KBM-7 (cell line): Measurements from ENCODE around the gene YEATS2.
"Not testable (repeated sequence)": the region's sequence is repeated elsewhere in the genome, so short reads cannot be mapped to it uniquely, and the experiment has no call there.

Source experiments
- DNase-seq: peaks from one replicate; pipeline ENCODE4 v3.0.0-alpha.2; 2015
- in situ Hi-C: fragments of 300-500 bp; cut with MboI; formaldehyde crosslinking; loops from 2 replicates; pipeline ENCODE4 v1.14.3; 2020; ENCODE audit warnings: low sequenced_read_pairs, low pct_unique_long_range_greater_than_20kb, mixed read lengths

YEATS2 gene

DNA sequence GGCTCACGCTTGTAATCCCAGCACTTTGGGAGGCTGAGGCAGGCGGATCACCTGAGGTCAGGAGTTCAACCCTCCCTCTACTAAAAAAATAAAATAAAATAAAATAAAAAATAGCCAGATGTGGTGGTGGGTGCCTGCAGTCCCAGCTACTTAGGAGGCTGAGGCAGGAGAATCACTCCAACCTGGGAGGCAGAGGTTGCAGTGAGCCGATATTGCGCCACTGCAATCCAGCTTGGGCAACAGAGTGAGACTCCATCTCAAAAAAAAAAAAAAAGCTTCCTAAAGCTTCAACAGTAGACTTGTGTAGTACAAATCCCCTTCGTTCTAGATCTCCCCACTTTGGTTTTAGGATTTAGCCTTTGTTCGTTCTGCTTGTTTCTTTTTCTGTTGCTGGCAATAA lies 6.3 kb downstream of the YEATS2 start:
- in situ Hi-C loops, DNase-seq: not testable (repeated sequence)

DNA sequence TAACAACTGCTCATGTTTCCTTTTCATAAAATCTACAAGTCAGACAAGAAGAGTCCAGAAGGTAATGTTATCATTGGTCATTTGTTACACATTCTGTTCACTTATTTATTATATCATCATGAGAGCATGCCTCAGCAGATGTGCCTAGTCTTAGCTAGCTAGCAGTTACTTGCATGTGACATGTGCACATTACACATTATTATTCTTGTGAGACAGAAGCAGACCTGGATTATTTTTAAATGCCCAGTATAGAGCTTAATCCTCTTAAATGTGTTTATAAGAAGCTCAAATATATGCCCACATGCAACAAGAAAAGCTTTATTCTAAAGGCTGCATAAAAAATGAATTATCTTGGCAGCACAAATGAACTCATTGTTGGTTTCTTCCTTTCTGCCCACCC lies 12.6 kb downstream of the YEATS2 start:
- no peak for DNase-seq
- in situ Hi-C loops, result no loop called here

DNA sequence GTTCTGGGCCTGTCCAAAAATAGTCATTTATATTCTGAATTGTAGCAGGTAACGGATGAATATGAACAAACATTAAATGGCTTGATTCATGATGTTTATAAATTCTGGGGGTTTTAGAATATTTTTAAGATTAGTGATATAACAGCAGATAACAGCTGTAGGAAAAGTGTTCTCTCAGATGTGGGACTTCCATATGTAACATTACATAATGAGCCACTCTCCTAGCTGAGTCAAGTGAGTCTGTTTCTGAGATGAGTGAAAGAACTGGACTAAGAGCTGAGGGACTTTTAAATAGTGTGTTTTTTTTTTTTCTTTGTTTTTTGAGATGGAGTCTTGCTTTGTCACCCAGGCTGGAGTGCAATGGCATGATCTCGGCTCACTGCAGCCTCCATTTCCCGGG lies 13.9 kb downstream of the YEATS2 start:
- no peak for DNase-seq
- in situ Hi-C loops, result no loop called here

DNA sequence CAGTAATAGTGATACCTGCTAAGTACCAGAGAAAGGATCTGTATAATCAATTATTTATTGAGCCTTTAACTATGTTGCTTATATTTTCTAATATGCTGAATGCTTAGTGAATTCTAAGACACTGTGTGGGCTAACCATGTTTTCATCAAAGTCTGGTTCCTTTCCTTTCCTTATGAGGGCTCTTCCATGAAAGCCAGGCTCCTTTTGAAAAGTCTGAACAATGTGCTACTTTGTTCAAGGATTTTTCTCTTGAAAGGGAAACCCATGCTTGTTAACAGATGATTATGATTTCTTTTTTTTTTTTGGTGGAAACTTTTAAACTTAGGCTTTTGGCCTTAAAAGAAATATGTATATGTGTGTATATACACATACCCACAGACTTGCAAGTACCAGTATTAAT lies 17.0 kb downstream of the YEATS2 start:
- no peak for DNase-seq
- in situ Hi-C loops, result no loop called here

DNA sequence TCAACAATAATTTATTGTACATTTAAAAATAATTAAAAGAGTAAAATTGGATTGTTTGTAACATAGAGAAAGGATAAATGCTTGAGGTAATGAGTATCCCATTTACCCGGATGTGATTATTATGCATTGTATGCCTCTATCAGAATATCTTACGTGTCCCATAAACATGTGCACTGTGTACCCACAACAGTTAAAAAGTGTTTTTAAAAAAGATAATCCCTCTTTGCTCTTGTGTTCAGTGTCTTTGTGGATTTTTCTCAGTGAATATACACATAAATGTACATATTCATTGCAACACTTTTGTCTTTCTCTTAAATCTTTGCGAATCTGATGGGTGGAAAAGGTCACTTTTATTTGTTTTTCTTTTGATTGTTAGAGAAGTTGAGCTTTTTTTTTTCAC lies 20.4 kb downstream of the YEATS2 start:
- in situ Hi-C loops, result no loop called here
- no peak for DNase-seq

DNA sequence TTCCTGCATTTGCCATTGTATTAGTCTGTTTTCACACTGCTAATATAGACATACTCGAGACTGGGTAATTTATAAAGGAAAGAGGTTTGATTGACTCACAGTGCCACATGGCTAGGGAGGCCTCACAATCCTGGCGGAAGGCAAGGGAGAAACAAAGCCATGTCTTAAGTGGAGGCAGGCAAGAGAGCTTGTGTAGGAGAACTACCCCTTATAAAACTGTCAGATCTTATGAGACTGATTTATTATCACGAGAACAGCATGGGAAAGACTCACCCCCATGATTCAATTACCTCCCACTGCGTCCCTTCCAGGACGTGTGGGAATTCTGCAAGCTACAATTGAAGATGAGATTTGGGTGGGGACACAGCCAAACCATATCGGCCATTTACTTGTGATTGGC lies 27.8 kb downstream of the YEATS2 start:
- no peak for DNase-seq
- in situ Hi-C loops, result no loop called here

DNA sequence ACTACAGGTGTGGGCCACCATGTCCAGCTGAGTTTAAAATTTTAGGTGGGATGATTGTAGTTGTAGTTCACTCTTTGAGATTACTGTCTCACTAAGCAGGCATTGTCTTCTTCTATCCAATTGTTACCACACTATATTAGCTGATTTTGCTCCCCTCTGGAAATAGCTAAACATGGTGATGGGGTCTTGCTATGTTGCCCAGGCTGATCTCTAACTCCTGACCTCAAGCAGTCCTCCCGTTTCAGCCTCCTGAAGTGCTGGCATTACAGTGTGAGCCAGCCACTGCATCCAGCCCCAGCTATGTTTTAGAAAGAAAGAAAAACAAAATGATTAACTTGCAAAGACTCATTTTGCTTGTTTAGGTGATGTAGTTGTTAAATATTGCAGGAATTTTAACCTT lies 30.6 kb downstream of the YEATS2 start:
- no peak for DNase-seq
- in situ Hi-C loops, result no loop called here

DNA sequence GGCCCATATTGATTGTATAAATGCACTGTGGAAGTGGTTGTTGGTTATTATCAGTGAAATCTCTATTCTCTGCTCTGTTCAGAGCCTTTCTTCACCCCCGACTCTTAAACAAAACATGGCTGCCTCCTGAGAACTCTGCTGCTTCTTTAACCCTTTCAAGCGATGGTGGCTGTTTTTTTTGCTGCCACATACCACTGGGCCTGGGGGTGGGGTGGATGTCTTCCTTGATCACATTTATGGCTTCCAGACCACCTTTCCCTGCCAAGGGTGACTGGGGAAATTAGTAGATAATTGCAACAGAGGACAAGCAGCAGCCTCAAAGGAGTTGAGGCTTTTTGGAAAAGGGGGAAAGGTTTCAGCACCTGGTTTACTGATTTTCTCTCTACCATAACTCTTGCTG lies 32.8 kb downstream of the YEATS2 start:
- DNase-seq, result no peak
- in situ Hi-C loops, result no loop called here

GRCh38 chr3:183731611-183732010 lies 34.0 kb downstream of the YEATS2 start:
- no peak for DNase-seq
- in situ Hi-C loops, result no loop called here

DNA sequence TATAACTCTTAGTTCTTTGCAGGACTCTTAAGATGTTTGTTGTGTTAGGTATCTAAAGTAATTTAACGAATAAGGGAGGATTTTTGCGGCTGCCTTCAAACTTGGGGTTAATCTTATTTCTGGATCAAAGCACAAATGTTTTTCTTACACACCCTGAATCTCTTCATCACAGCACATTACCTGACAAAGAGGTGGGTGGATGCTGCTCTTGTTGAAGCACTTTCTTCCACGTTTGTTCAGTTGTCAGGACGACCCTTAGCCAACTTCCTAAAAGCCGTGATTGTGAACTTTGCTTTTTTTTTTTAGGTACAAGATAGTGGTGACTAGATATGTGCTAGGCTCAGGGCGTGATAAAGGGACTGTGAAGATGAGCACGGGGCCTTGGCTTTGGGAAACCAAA lies 36.0 kb downstream of the YEATS2 start:
- in situ Hi-C loops, result no loop called here
- DNase-seq, result no peak

GRCh38 chr3:183734750-183735494 lies 37.3 kb downstream of the YEATS2 start:
- in situ Hi-C loops, result no loop called here
- no peak for DNase-seq

DNA sequence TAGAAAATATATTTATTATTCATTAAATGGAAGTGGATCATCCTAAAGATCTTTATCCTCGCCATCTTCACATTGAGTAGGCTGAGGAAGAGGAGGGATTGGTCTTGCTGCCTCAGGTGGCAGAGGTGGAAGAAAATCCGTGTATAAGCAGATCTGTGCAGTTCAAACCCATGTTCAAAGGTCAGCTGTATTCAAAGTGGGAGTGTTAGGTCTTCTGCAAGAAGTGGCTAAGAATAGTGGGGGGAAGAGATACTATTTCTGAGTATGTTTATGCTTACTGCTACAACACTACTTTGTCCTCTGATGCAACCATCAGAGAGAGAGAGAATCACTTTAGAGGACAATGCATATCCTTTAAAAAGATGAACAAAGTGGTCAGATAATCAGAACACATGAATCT lies 39.5 kb downstream of the YEATS2 start:
- in situ Hi-C loops, result no loop called here
- no peak for DNase-seq

DNA sequence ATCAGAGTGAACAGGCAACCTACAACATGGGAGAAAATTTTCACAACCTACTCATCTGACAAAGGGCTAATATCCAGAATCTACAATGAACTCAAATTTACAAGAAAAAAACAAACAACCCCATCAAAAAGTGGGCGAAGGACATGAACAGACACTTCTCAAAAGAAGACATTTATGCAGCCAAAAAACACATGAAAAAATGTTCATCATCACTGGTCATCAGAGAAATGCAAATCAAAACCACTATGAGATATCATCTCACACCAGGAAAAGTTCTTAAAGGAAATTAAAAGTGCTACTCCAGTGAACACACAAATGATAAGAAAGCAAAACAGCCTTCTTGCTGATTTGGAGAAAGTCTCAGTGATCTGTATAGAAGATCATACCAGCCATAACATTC lies 42.6 kb downstream of the YEATS2 start:
- in situ Hi-C loops, result not testable (repeated sequence)

DNA sequence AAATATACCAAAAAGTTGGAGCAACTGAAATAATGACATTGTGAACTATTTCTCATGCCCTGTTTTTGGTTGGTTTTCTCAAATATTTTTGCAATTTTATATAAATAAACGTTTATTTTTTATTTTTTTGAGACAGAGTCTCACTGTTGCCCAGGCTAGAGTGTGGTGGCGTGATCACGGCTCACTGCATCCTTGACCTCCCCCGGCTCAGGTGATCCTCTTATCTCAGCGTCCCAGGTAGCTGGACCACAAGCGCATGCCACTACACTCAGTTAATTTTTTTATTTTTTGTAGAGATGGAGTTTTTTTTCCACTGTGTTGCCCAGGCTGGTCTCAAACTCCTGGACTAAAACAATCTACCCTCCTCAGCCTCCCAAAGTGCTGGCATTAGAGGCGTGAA lies 45.6 kb downstream of the YEATS2 start:
- no peak for DNase-seq
- in situ Hi-C loops, result no loop called here

More for the DNA sequence above, 42.6 kb downstream of the YEATS2 start:
- DNase-seq, result not testable (repeated sequence)

- in situ Hi-C loops, result no loop called here
- no peak for DNase-seq
Measured at GRCh38 chr3:183745300-183746098, 47.9 kb downstream of the YEATS2 start.

- no peak for DNase-seq
- in situ Hi-C loops, result loop anchor here (25.0 kb wide), 1 partner anchor 292 kb away; no protein-coding TSS in a partner anchor
Measured at GRCh38 chr3:183754052-183754451, 56.5 kb downstream of the YEATS2 start.

GRCh38 chr3:183762304-183762703 lies 64.7 kb downstream of the YEATS2 start:
- no peak for DNase-seq
- in situ Hi-C loops, result loop anchor here (25.0 kb wide), 1 partner anchor 300 kb away; no protein-coding TSS in a partner anchor

DNA sequence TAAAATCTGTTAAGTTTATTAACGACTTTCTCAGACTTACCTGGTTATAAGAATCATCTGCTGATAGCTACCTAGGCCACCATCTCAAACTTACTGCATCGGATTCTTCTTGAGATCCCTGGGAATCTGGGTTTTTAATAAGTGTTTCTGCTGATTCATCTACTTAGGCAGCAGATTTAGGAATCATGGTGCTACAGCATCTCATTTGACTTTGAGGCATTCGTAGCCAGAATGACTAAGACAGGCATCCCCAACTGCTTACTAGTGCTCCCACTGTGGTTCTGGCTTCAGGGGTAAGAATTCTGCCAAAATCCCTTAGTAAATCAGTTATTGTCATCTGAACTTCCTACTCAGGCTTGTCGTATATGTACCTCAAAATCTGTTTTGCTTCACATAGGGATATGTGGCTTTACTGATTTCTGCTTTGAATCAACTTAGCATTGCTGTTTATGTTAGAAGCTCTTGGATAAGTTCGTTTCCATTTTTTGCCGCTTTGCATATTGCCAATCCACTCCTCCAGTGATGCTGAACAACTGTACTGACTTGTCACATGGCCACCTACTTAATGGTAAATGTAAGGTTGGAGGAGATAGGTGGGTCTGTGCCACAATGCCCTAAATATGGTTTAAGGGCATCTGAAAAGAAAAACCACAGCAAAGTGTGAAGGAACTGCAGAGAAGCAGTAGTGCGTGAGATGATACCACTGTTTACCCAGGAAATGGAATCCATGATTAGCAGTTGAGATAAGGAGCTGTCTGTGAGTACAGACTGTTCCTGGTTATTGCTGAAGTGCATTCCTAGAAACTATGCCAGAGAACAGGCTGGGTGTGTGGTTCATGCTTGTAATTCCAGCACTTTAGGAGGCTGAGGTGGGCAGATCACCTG lies 67.5 kb downstream of the YEATS2 start:
- in situ Hi-C loops, result loop anchor here (25.0 kb wide), 1 partner anchor 303 kb away; no protein-coding TSS in a partner anchor

DNA sequence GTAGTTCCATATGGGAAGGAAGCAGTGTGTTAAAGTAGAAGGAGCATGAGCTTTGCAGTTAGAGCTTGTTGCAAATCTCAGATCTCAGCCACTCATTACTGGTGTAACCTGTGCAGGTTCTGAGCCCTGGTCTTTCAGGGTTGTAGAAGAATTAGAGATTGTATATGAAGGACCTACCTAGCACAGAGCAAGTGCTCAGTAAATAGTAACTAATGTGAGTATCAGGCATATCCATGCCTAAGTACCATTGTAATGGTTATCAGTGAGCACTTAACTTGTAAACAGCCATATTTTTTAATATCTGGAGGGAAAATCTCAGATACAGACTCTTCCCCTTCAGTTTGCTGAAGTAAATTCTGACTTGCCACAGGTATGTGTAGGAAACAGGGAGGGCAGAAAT lies 68.5 kb downstream of the YEATS2 start:
- in situ Hi-C loops, result loop anchor here (25.0 kb wide), 1 partner anchor 304 kb away; no protein-coding TSS in a partner anchor
- no peak for DNase-seq

More for the DNA sequence above, 67.5 kb downstream of the YEATS2 start:
- DNase-seq, result no peak
